OCI-LY7 (cell line): ENCODE measurements around the gene C1orf216. TPM values are rescaled to one million over a fixed set of nuclear protein-coding genes. Genes with fewer than 3 reads are reported as not detected.
A peak's percentile ranks its signal among the peaks of the same experiment; 100 is the strongest.

Experiments used
- BruUV-seq: library from RNA; stranded (reverse); fragments of 400-500 nt; replicated peaks from 2 replicates; lab custom pipeline; 2021; lab: Mats Ljungman, UMichigan
- CTCF ChIA-PET: fragments of 300-600 bp; sonication (Branson Sonifier 250); formaldehyde crosslinking; loops from one replicate; lab custom pipeline; 2022; ENCODE audit warnings: antibody characterized with exemption; ENCODE audit not compliant: unreplicated experiment; lab: Charles Lee
- POLR2A ChIA-PET: fragments of 300-600 bp; sonication (Branson Sonifier 250); formaldehyde crosslinking; loops from one replicate; lab custom pipeline; 2022; ENCODE audit warnings: antibody characterized with exemption; lab: Charles Lee
- DNase-seq: peaks from one replicate; pipeline ENCODE4 v3.0.0-alpha.2; 2015; ENCODE audit warnings: low spot score
- H2AFZ ChIP-seq: fragments of 200-600 bp; sonication (generic), shearing (Covaris generic); 2 replicates; pipeline ENCODE4 v1.6.1; 2014; ENCODE audit warnings: mild to moderate bottlenecking, antibody characterized with exemption, low read length, moderate library complexity
- H3K27ac ChIP-seq: fragments of 200-600 bp; sonication (generic); 2 replicates; pipeline ENCODE4 v1.5.1; 2014; ENCODE audit warnings: mixed run types, low read depth, mild to moderate bottlenecking, moderate library complexity, low read length, inconsistent platforms; ENCODE audit not compliant: poor library complexity, severe bottlenecking
- H3K36me3 ChIP-seq: fragments of 200-600 bp; sonication (generic); 2 replicates; pipeline ENCODE4 v1.6.1; 2014; ENCODE audit warnings: mild to moderate bottlenecking, antibody characterized with exemption, low read length, moderate library complexity, mixed read lengths; ENCODE audit not compliant: insufficient read depth
- H3K4me1 ChIP-seq: fragments of 200-600 bp; sonication (generic); 2 replicates; pipeline ENCODE4 v1.5.1; 2014; ENCODE audit warnings: mild to moderate bottlenecking, low read length; ENCODE audit not compliant: insufficient read depth, poor library complexity, severe bottlenecking
- H3K4me2 ChIP-seq: fragments of 200-600 bp; sonication (generic); 2 replicates; pipeline ENCODE4 v1.6.1; 2014; ENCODE audit warnings: mild to moderate bottlenecking, low read length
- H3K4me3 ChIP-seq: fragments of 200-600 bp; sonication (generic); 2 replicates; pipeline ENCODE4 v1.5.1; 2014; ENCODE audit warnings: mild to moderate bottlenecking, low read depth, low read length; ENCODE audit not compliant: poor library complexity, severe bottlenecking
- H3K79me2 ChIP-seq: fragments of 200-600 bp; sonication (generic); 2 replicates; pipeline ENCODE4 v1.6.1; 2016; ENCODE audit warnings: low read depth, mild to moderate bottlenecking, low read length, moderate library complexity, mixed read lengths; ENCODE audit not compliant: insufficient read depth
- H3K9me2 ChIP-seq: fragments of 200-600 bp; sonication (generic); 2 replicates; pipeline ENCODE4 v1.6.1; 2016; ENCODE audit warnings: mild to moderate bottlenecking, low read length, mixed read lengths; ENCODE audit not compliant: insufficient read depth
- H3K9me3 ChIP-seq: fragments of 200-600 bp; sonication (generic); 2 replicates; pipeline ENCODE4 v1.6.1; 2014; ENCODE audit warnings: mild to moderate bottlenecking, mixed run types, low read length, mixed read lengths
- H4K20me1 ChIP-seq: fragments of 200-600 bp; sonication (generic); 2 replicates; pipeline ENCODE4 v1.6.1; 2014; ENCODE audit warnings: mild to moderate bottlenecking, antibody characterized with exemption, low read length, moderate library complexity, mixed read lengths; ENCODE audit not compliant: insufficient read depth
- EZH2phosphoT487 ChIP-seq: fragments of 200-600 bp; sonication (generic); IDR thresholded peaks from 2 replicates; pipeline ENCODE4 v1.6.1; 2018; ENCODE audit warnings: low read depth, borderline replicate concordance, mild to moderate bottlenecking, mixed run types, antibody characterized with exemption, low read length, moderate library complexity, mixed read lengths
- intact Hi-C: fragments of 100-400 bp; cut with micrococcal nuclease; formaldehyde crosslinking; loops from one replicate; pipeline ENCODE4 v1.10.0; 2022; ENCODE audit not compliant: unreplicated experiment
- total RNA-seq, 2 experiments: library from RNA; depleted of rRNA in 1 of 2; stranded (reverse); fragments of >200 nt in 1 of 2; shearing (Covaris generic) in 1 of 2; gene quantifications; 2 replicates each; pipeline ENCODE4 v1.2.3, GENCODE V29; 2014 to 2022
- TF ChIP-seq, protein P1 (sequence below): fragments of 200-600 bp; sonication (generic); conservative IDR thresholded peaks from 2 replicates; pipeline ENCODE4 v1.5.1; 2014; ENCODE audit warnings: mild to moderate bottlenecking, antibody characterized with exemption, low read length, moderate library complexity, mixed read lengths

C1orf216 gene
- total RNA-seq, 2 experiments from 2014 or later, result 8.8 to 15.3 TPM

DNA sequence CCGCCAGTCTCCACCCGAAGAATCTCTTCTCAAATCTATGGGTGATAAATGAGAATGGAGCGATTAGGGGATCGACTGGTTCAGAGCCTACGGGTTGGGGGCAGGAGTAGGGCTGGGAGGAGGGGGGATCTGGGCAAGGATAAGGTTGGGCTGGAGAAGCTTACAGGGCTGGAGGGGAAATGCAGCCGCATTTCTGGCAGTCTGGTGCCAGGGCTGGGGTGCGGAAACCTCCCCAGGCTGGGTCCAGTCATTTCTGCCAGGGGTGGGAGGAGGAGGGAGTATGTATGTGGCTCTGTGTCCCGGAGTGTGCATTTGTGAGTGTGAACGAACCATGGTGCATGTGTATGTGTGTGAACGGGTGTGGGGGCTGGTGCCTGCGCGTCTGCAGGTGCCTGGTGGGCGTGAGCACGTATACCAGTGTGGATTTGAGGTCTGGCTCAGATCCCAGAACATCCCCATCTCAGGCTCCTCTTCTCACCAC lies 10.2 kb downstream of the C1orf216 start:
- no peaks in the 10 kb centered on the region for H3K9me3 ChIP-seq
- H3K4me3 ChIP-seq, result no peak overlapping the region
- H2AFZ ChIP-seq, result no peak overlapping the region
- H4K20me1 ChIP-seq, result no peaks in the 10 kb centered on the region
- H3K9me2 ChIP-seq, result no peaks in the 10 kb centered on the region
- TF ChIP-seq EZH2phosphoT487, result no peak
- TF ChIP-seq, protein P1, sequence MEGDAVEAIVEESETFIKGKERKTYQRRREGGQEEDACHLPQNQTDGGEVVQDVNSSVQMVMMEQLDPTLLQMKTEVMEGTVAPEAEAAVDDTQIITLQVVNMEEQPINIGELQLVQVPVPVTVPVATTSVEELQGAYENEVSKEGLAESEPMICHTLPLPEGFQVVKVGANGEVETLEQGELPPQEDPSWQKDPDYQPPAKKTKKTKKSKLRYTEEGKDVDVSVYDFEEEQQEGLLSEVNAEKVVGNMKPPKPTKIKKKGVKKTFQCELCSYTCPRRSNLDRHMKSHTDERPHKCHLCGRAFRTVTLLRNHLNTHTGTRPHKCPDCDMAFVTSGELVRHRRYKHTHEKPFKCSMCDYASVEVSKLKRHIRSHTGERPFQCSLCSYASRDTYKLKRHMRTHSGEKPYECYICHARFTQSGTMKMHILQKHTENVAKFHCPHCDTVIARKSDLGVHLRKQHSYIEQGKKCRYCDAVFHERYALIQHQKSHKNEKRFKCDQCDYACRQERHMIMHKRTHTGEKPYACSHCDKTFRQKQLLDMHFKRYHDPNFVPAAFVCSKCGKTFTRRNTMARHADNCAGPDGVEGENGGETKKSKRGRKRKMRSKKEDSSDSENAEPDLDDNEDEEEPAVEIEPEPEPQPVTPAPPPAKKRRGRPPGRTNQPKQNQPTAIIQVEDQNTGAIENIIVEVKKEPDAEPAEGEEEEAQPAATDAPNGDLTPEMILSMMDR, result no peak
- H3K4me1 ChIP-seq, result no peaks in the 10 kb centered on the region
- H3K36me3 ChIP-seq, result no peaks in the 10 kb centered on the region
- ChIA-PET CTCF (no interaction called here), POLR2A (no interaction called here)
- no peaks in the 10 kb centered on the region for H3K79me2 ChIP-seq
- H3K27ac ChIP-seq, result no peak overlapping the region
- BruUV-seq, result no TSS peak
- no peak overlapping the region for H3K4me2 ChIP-seq
- intact Hi-C loops, result no loop called here
- DNase-seq, result no peak

DNA sequence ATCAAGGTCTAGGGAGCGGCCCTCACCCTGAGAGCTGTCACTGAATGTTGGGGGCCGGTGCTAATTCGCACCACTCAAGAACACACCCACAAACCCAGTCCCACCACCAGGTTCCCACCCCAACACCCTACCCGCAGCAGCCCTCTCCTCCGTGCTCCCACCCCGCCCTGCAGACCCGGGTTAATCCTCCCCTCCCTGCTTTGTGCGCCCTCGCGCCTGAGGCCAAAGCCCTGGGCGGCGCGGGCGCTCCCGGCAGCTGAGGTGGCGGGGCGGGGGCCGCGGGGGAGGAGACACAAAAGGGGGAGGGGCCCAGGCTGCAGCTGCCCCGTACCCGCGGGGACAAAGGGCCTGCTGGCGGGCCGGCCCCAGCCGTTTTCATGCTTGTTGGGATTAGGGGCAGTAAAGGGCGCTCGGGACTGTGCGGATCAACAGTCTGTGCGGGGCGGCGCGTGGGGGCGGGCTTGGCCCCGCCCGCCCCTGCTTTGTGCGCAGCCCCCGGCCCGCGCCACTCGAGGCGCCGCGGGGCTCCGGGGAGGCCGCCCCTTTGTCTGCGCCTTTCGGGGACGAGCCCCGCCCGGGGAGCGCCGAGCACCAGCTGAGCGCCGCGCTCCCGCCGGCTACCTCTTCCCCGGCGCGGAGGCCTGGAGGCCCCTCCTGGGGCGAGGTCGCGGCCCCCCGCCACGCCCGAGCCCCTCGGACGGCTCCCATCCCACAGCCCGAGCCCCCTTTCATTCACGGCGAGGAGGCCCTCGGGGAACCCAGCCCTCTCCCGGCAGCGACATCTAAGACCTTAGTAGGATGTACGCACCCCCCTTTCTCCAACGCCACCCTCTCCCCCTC lies 10.9 kb downstream of the C1orf216 start:
- Histone ChIP-seq H3K9me2 (no peaks in the 10 kb centered on the region), H2AFZ (no peak overlapping the region), H3K9me3 (no peaks in the 10 kb centered on the region), H3K27ac (no peak overlapping the region), H3K79me2 (no peaks in the 10 kb centered on the region), H3K4me2 (peak overlapping the region; percentile 33; the same call in 1 of the 2 replicates), H4K20me1 (no peaks in the 10 kb centered on the region), H3K36me3 (no peaks in the 10 kb centered on the region), H3K4me3 (no peak overlapping the region), H3K4me1 (no peaks in the 10 kb centered on the region)
- ChIA-PET POLR2A (no interaction called here), CTCF (no interaction called here)
- TF ChIP-seq EZH2phosphoT487, result no peak
- TF ChIP-seq, protein P1, result no peak
- intact Hi-C loops, result no loop called here
- BruUV-seq, result no TSS peak
- no peak for DNase-seq
